HUES48 (cell line): Measurements from ENCODE around the gene TMEM255B.
A peak's percentile ranks its signal among the peaks of the same experiment; 100 is the strongest.

Experiments
- H3K27ac ChIP-seq: one replicate; pipeline ENCODE4 v1.7.0; 2013; ENCODE audit warnings: low read depth, low read length, inconsistent platforms
- H3K27me3 ChIP-seq: 2 replicates; pipeline ENCODE4 v1.6.1; 2013; ENCODE audit warnings: mild to moderate bottlenecking, low read length; ENCODE audit not compliant: control insufficient read depth, insufficient read depth
- H3K36me3 ChIP-seq: 2 replicates; pipeline ENCODE4 v1.6.1; 2013; ENCODE audit warnings: low read length; ENCODE audit not compliant: control insufficient read depth, insufficient read depth
- H3K4me1 ChIP-seq: 2 replicates; pipeline ENCODE4 v1.6.1; 2013; ENCODE audit warnings: mild to moderate bottlenecking, low read length; ENCODE audit not compliant: control insufficient read depth, insufficient read depth
- H3K4me3 ChIP-seq: 2 replicates; pipeline ENCODE4 v1.5.1; 2013; ENCODE audit warnings: mild to moderate bottlenecking, low read depth, low read length
- H3K9ac ChIP-seq: 2 replicates; pipeline ENCODE4 v1.6.1; 2013; ENCODE audit warnings: mild to moderate bottlenecking, low read depth, low read length, moderate library complexity
- H3K9me3 ChIP-seq: 2 replicates; pipeline ENCODE4 v1.6.1; 2013; ENCODE audit warnings: low read length; ENCODE audit not compliant: control insufficient read depth, insufficient read depth

TMEM255B gene

DNA sequence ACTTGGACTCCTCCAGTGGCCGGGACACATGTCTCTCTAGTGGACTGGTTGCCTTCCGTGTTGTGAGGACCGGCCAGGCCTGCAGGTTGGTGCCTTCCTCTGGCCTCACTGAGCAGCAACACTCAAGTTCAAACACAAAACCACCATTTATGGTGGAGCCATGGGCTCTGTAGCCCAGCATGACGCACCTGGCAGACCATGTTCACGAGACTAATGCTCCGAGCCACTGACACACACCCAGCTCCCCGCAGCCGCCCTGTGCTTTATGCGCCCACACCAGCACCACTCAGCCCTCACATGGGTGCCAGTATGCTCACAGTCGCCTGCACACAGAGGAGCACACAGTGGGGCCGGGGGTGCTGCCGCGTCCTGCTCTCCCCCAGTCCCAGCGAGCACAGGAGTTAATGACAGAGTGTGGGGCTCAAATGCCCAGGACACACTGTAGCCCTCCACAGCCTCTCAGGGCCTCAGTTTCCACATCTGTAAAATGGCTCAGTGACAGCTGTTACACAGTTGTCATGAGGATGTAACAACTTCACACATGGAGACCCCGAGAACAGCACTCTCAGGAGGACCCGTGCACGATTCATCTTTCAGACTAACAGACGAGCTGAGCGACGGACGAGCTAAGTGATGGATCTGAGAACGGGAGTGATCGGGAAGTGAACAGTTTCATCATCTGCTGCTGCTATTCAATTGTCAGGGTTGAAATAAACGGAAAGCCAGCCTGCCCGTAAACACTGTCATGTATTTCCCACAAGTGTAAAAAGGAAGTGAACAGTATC, 97.1 kb downstream of the TMEM255B start:
- no peaks in the 10 kb centered on the region for H3K27me3 ChIP-seq
- no peaks in the 10 kb centered on the region for H3K9me3 ChIP-seq
- H3K27ac ChIP-seq, result no peak overlapping the region
- peaks cover 29% of the 10 kb centered on the region for H3K4me1 ChIP-seq
- no peak overlapping the region for H3K4me3 ChIP-seq
- H3K9ac ChIP-seq, result no peak overlapping the region
- H3K36me3 ChIP-seq, result no peaks in the 10 kb centered on the region

- Histone ChIP-seq H3K27me3 (0 out of 2 replicates have a peak, but pooled peaks cover under 1% of the 10 kb centered on the region), H3K27ac (no peak overlapping the region), H3K36me3 (no peaks in the 10 kb centered on the region), H3K4me3 (no peak overlapping the region), H3K9me3 (no peaks in the 10 kb centered on the region), H3K4me1 (peaks cover 34% of the 10 kb centered on the region), H3K9ac (no peak overlapping the region)
These were observed 97.7 kb downstream of the TMEM255B start for GRCh38 chr13:113856716-113857065.

DNA sequence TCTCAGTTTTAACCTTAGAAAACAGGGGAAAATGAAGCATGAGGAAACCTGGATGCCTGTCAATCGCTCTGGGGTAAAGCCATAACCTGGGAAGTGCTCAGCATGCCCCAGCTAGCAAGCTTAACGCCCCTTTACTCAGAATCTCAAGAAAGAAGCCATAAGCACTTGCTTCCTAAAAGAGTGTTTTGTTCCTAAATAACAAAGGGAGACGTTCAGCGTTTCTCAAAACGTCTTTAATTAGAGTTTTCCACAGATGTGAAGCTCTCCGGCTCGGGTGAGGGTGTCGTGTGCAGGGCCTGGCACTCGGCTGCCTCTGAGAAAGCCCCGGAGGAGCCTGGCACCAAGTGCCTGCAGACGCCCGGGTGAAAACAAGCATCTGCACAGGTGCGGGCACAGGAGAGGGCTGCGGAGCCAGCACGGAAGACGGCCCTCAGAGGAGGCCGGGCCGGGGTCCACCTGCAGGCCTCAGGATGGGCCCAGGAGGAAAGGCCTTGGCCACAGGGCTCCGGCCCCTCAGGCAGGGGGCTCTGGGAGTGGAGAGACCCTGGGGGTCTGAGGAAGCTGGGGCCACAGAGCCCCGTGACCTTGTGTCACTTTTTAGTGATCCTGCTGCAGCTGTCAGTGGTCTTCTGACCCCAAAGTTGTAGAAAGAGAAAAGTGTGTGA, 98.6 kb downstream of the TMEM255B start:
- H3K4me1 ChIP-seq, result peaks cover 39% of the 10 kb centered on the region
- no peaks in the 10 kb centered on the region for H3K36me3 ChIP-seq
- H3K27ac ChIP-seq, result no peak overlapping the region
- H3K9ac ChIP-seq, result no peak overlapping the region
- peaks cover 10% of the 10 kb centered on the region for H3K27me3 ChIP-seq
- H3K9me3 ChIP-seq, result no peaks in the 10 kb centered on the region
- H3K4me3 ChIP-seq, result no peak overlapping the region

DNA sequence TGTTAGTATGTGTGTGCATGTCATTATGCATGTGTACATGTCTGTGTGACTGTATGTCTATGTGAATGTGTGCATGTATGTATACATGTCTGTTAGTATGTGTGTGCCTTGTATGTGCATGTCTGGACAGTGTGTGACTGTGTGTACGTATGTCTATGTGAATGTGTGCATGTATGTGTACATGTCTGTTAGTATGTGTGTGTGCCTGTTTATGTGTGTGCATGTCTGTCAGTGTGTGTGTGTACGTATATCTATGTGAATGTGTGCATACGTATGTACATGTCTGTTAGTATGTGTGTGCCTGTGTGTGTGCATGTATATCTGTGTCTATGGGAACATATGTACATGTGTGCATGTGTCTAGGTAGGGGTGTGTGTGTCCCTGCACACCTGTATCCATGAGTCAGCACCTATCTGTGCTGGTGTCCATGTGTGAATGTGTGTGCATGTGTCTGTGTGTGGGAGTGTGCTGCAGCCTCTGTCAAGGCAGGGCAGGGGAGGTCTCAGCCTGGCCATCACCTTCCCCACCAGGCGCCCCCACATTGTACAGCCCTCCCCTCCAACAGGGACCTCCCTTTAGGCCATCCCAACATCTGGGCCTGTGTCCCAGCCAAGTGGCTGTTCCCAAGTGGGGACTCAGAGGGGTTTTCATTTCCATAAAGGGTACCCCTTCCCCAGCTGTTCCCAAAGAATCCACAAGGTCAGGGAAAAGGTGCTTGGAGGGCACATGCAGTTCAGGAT, 100.5 kb downstream of the TMEM255B start:
- Histone ChIP-seq H3K36me3 (no peaks in the 10 kb centered on the region), H3K27me3 (peaks cover 24% of the 10 kb centered on the region), H3K4me3 (no peak overlapping the region), H3K9me3 (no peaks in the 10 kb centered on the region), H3K27ac (peak overlapping the region; percentile 95), H3K9ac (peak overlapping the region; percentile 41; the same call in 1 of the 2 replicates), H3K4me1 (peaks cover 39% of the 10 kb centered on the region)

GRCh38 chr13:113860051-113860664, 101.1 kb downstream of the TMEM255B start:
- Histone ChIP-seq H3K4me3 (0 out of 2 replicates have a peak overlapping the region, but pooled peaks have one; percentile 3), H3K36me3 (no peaks in the 10 kb centered on the region), H3K27ac (peak overlapping the region; percentile 95), H3K27me3 (peaks cover 30% of the 10 kb centered on the region), H3K9me3 (no peaks in the 10 kb centered on the region), H3K9ac (peak overlapping the region; percentile 41), H3K4me1 (peaks cover 38% of the 10 kb centered on the region)

- Histone ChIP-seq H3K4me3 (no peak overlapping the region; the same call in 1 of the 2 replicates), H3K36me3 (no peaks in the 10 kb centered on the region), H3K27ac (peak overlapping the region; percentile 95), H3K4me1 (peaks cover 38% of the 10 kb centered on the region), H3K9ac (peak overlapping the region; percentile 41; the same call in 1 of the 2 replicates), H3K27me3 (peaks cover 37% of the 10 kb centered on the region), H3K9me3 (no peaks in the 10 kb centered on the region)
These were observed 101.8 kb downstream of the TMEM255B start for GRCh38 chr13:113860665-113861432.

DNA sequence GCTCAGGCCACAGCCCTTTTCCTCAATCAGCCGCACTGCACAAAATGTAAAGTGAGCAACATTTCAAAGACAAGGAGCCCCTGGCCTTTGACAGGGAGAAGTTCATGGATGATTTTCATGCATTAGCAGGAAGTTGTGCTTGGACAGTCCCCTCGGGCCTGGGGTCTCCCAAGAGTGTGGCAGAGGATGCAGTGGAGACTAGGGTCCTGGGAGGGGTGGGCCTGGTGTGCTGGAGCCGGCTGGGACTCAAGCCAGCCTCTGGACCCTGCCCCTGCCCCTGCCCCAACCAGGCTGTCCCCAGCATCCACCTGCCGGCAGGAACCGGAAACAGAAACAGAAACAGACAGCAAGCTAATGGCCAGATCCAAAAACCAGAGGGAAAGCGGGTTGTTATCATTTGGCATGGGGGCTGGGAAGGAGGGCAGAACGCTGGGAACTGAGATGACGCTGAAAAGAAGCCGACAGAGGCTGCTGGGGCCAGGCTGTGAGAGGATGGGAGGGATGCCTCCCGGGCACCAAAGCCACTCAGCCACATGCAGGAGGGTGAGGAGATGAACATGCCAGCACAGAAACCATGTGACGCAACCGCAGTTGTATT, 102.5 kb downstream of the TMEM255B start:
- Histone ChIP-seq H3K36me3 (no peaks in the 10 kb centered on the region), H3K27me3 (peaks cover 40% of the 10 kb centered on the region), H3K4me1 (peaks cover 38% of the 10 kb centered on the region), H3K9ac (no peak overlapping the region), H3K27ac (peak overlapping the region; percentile 80), H3K9me3 (no peaks in the 10 kb centered on the region), H3K4me3 (no peak overlapping the region)

DNA sequence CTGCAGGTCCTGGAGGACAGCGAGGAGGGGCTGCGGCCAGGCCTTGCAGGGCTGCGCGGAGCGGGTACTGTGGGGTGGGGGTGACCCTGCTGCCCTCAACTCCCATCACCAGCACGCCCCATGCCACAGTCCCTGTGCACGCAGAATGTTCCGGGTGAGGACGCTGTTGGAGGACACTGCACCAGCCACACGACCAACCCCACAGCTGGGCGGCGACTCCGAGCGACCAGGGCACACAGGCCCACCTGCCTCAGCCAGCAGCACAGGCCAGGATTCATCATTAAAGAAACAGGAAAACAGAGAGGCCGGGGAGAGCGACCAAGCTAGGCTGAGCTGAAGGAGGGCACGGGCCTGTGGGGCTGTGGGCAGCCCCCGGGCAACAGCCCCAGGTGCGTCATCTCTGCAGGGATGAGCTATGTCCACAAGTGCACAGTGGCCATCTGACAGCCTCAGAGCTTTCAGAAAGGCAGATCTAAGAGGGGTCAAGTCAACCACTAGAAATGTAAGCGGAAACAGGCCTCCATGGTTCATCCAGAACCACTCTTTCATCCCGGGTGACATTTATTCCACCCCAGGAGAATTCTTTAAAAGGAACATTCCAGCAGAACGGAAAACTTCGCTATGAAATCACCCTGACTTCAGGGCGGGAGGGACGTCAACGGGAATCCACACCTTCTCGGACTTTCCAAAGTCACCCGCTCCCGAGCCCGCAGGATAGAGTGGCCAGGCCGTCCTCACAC, 103.3 kb downstream of the TMEM255B start:
- peak overlapping the region; percentile 70 for H3K4me3 ChIP-seq
- H3K4me1 ChIP-seq, result peaks cover 38% of the 10 kb centered on the region
- H3K36me3 ChIP-seq, result no peaks in the 10 kb centered on the region
- H3K9me3 ChIP-seq, result no peaks in the 10 kb centered on the region
- H3K27ac ChIP-seq, result no peak overlapping the region
- H3K9ac ChIP-seq, result no peak overlapping the region
- peaks cover 40% of the 10 kb centered on the region for H3K27me3 ChIP-seq

GRCh38 chr13:113862931-113863523, 104.0 kb downstream of the TMEM255B start:
- Histone ChIP-seq H3K27ac (no peak overlapping the region), H3K27me3 (peaks cover 40% of the 10 kb centered on the region), H3K36me3 (no peaks in the 10 kb centered on the region), H3K9me3 (no peaks in the 10 kb centered on the region), H3K9ac (no peak overlapping the region), H3K4me1 (peaks cover 37% of the 10 kb centered on the region), H3K4me3 (peak overlapping the region; percentile 70)
